H1 (cell line): ENCODE results near the gene KCNQ1. TPM values are rescaled to one million over a fixed set of nuclear protein-coding genes. Genes with fewer than 3 reads are reported as not detected.

Experiments
- CTCF ChIA-PET: fragments of 300-600 bp; sonication (Branson Sonifier 250); formaldehyde crosslinking; loops from one replicate; lab custom pipeline; 2021; ENCODE audit not compliant: partially characterized antibody; lab: Charles Lee
- POLR2A ChIA-PET: fragments of 300-600 bp; sonication (Branson Sonifier 250); formaldehyde crosslinking; loops from one replicate; lab custom pipeline; 2021; ENCODE audit warnings: inconsistent platforms; ENCODE audit not compliant: partially characterized antibody; lab: Charles Lee
- DNase-seq, 2 experiments: peaks; one replicate each; pipeline versions ENCODE4 v3.0.0 to v3.0.0-alpha.2; 2010 to 2022; ENCODE audit warnings: low spot score in 2 of 2, low read depth in 1 of 2, mixed read lengths in 1 of 2
- FAIRE-seq: peaks from 2 replicates; lab custom pipeline; 2011; peaks lifted over from hg19 to GRCh38; lab: Jason Lieb, UNC
- H2AFZ ChIP-seq: 2 replicates; pipeline ENCODE4 v1.8.1; 2012; ENCODE audit warnings: low read length, inconsistent platforms
- H2AK5ac ChIP-seq: 2 replicates; pipeline ENCODE4 v1.6.1; 2013; ENCODE audit warnings: low read depth, low read length
- H2BK120ac ChIP-seq: replicated peaks from 2 replicates; pipeline ENCODE3; 2013; ENCODE audit warnings: low read depth, low read length, inconsistent platforms
- H2BK12ac ChIP-seq: 2 replicates; pipeline ENCODE4 v1.6.1; 2013; ENCODE audit warnings: low read depth, low read length
- H2BK15ac ChIP-seq: 2 replicates; pipeline ENCODE4 v1.6.1; 2013; ENCODE audit warnings: low read length
- H2BK20ac ChIP-seq: 2 replicates; pipeline ENCODE4 v1.6.1; 2013; ENCODE audit warnings: low read length
- H2BK5ac ChIP-seq: 2 replicates; pipeline ENCODE4 v1.6.1; 2013; ENCODE audit warnings: low read depth, low read length
- H3K14ac ChIP-seq: 2 replicates; pipeline ENCODE4 v1.6.1; 2013; ENCODE audit warnings: inconsistent platforms; ENCODE audit not compliant: insufficient read length
- H3K18ac ChIP-seq: 2 replicates; pipeline ENCODE4 v1.6.1; 2013; ENCODE audit warnings: low read length; ENCODE audit errors: extremely low read depth
- H3K23ac ChIP-seq: 2 replicates; pipeline ENCODE4 v1.6.1; 2013; ENCODE audit warnings: inconsistent platforms; ENCODE audit not compliant: insufficient read length
- H3K23me2 ChIP-seq: 2 replicates; pipeline ENCODE4 v1.6.1; 2013; ENCODE audit warnings: low read depth, low read length
- H3K27ac ChIP-seq: 2 replicates; pipeline ENCODE4 v1.6.1; 2011; ENCODE audit warnings: low read depth, low read length, inconsistent platforms
- H3K27me3 ChIP-seq, 4 experiments: replicated peaks in 1 of 4; 1 replicate in 1 of 4; 2 replicates in 3 of 4; pipeline versions ENCODE4 v1.6.1 to v1.8.1; 2011 to 2013; ENCODE audit warnings: low read length in 3 of 4, mild to moderate bottlenecking in 3 of 4, inconsistent platforms in 2 of 4, mixed read lengths in 2 of 4, moderate library complexity in 1 of 4; ENCODE audit not compliant: control insufficient read depth in 3 of 4, insufficient read depth in 3 of 4; ENCODE audit errors: extremely low read depth in 1 of 4
- H3K36me3 ChIP-seq, 4 experiments: 2 replicates each; pipeline versions ENCODE4 v1.6.1 to v1.8.1; 2011 to 2013; ENCODE audit warnings: mild to moderate bottlenecking in 4 of 4, low read length in 3 of 4, moderate library complexity in 2 of 4, control low read depth in 1 of 4, inconsistent platforms in 1 of 4; ENCODE audit not compliant: insufficient read depth in 4 of 4, control insufficient read depth in 2 of 4
- H3K4ac ChIP-seq: replicated peaks from 2 replicates; pipeline ENCODE3; 2013; ENCODE audit warnings: low read length, low read depth, mixed read lengths, inconsistent platforms; ENCODE audit not compliant: insufficient read length
- H3K4me1 ChIP-seq, 4 experiments: replicated peaks in 1 of 4; 1 replicate in 1 of 4; 2 replicates in 3 of 4; pipeline versions ENCODE4 v1.6.1 to v1.8.1; 2011 to 2013; ENCODE audit warnings: low read length in 3 of 4, inconsistent platforms in 2 of 4, mixed read lengths in 1 of 4; ENCODE audit not compliant: insufficient read depth in 4 of 4, control insufficient read depth in 3 of 4
- H3K4me2 ChIP-seq, 2 experiments: 2 replicates each; pipeline versions ENCODE4 v1.6.1 to v1.8.1; 2011 to 2013; ENCODE audit warnings: low read depth in 2 of 2, low read length in 2 of 2, control low read depth in 1 of 2, inconsistent platforms in 1 of 2, mild to moderate bottlenecking in 1 of 2; ENCODE audit not compliant: insufficient read depth in 1 of 2
- H3K4me3 ChIP-seq, 4 experiments: fragments of 200-600, 300-600 bp in 1 of 4; sonication (generic), shearing (Covaris generic), sonication (Bioruptor Twin) in 1 of 4; 2 replicates each; pipeline versions ENCODE4 v1.5.1 to v1.8.1; 2011 to 2016; ENCODE audit warnings: low read length in 4 of 4, low read depth in 3 of 4, control low read depth in 2 of 4, inconsistent platforms in 2 of 4, mild to moderate bottlenecking in 2 of 4, mixed read lengths in 1 of 4, moderate library complexity in 1 of 4; ENCODE audit not compliant: insufficient read depth in 2 of 4; ENCODE audit errors: extremely low read depth in 1 of 4
- H3K56ac ChIP-seq: replicated peaks from 2 replicates; pipeline ENCODE3; 2013; ENCODE audit warnings: low read depth, mild to moderate bottlenecking, mixed read lengths, low read length, inconsistent platforms; ENCODE audit not compliant: insufficient read length
- H3K79me1 ChIP-seq: 2 replicates; pipeline ENCODE4 v1.6.1; 2013; ENCODE audit warnings: low read depth, low read length, control low read depth
- H3K79me2 ChIP-seq, 2 experiments: 2 replicates each; pipeline versions ENCODE4 v1.6.1 to v1.8.1; 2012 to 2013; ENCODE audit warnings: low read length in 2 of 2, mild to moderate bottlenecking in 2 of 2, inconsistent platforms in 1 of 2; ENCODE audit not compliant: insufficient read depth in 2 of 2, control insufficient read depth in 1 of 2
- H3K9ac ChIP-seq, 4 experiments: replicated peaks in 1 of 4; 1 replicate in 1 of 4; 2 replicates in 3 of 4; pipeline versions ENCODE4 v1.6.1 to v1.8.1; 2011 to 2013; ENCODE audit warnings: low read depth in 3 of 4, low read length in 3 of 4, control low read depth in 2 of 4, mild to moderate bottlenecking in 2 of 4, moderate library complexity in 2 of 4, inconsistent platforms in 1 of 4; ENCODE audit errors: extremely low read depth in 1 of 4
- H3K9me3 ChIP-seq, 2 experiments: 2 replicates each; pipeline versions ENCODE4 v1.6.1 to v1.8.1; 2012 to 2013; ENCODE audit warnings: mild to moderate bottlenecking in 2 of 2, moderate library complexity in 2 of 2, control low read depth in 1 of 2, inconsistent platforms in 1 of 2, low read depth in 1 of 2, low read length in 1 of 2, mixed read lengths in 1 of 2; ENCODE audit not compliant: insufficient read depth in 2 of 2
- H4K20me1 ChIP-seq, 2 experiments: replicated peaks in 1 of 2; 2 replicates each; pipeline versions ENCODE3 to v1.8.1; 2011 to 2013; ENCODE audit warnings: inconsistent platforms in 2 of 2, low read length in 2 of 2, mild to moderate bottlenecking in 1 of 2; ENCODE audit not compliant: insufficient read depth in 2 of 2, control insufficient read depth in 1 of 2
- H4K5ac ChIP-seq: 2 replicates; pipeline ENCODE4 v1.6.1; 2013; ENCODE audit warnings: low read length, low read depth, mixed read lengths, inconsistent platforms; ENCODE audit not compliant: insufficient read length
- H4K8ac ChIP-seq: 2 replicates; pipeline ENCODE4 v1.8.0; 2013; ENCODE audit warnings: mild to moderate bottlenecking, moderate library complexity, low read length, inconsistent platforms; ENCODE audit not compliant: insufficient read depth; ENCODE audit errors: extremely low read depth
- H4K91ac ChIP-seq: replicated peaks from 2 replicates; pipeline ENCODE3; 2013; ENCODE audit warnings: low read length, mixed read lengths, inconsistent platforms; ENCODE audit not compliant: insufficient read length
- E2F6 ChIP-seq: IDR thresholded peaks from 2 replicates; pipeline ENCODE4 v1.6.1; 2012; ENCODE audit warnings: inconsistent platforms
- WGBS, 2 experiments: shearing (Covaris generic) in 1 of 2; methylation state at CpG; one replicate each; pipeline versions ENCODE4 v1.1.6 to v1.1.7; 2013 to 2015; ENCODE audit warnings: low lambda C conversion rate in 2 of 2, mixed read lengths in 2 of 2, inconsistent platforms in 1 of 2, low coverage in 1 of 2, missing lambda C conversion rate in 1 of 2; ENCODE audit not compliant: insufficient replicate concordance in 2 of 2, insufficient coverage in 1 of 2, insufficient read length in 1 of 2; ENCODE audit errors: extremely low coverage in 1 of 2, missing lambda C conversion rate in 1 of 2; 5-methylcytosine and 5-hydroxymethylcytosine counted together
- polyA plus RNA-seq, 7 experiments: library from polyadenylated mRNA; depleted of rRNA in 3 of 7; stranded (reverse) in 5 of 7; unstranded in 2 of 7; fragments of >200 nt in 5 of 7; fragments of 200-250 nt in 2 of 7; gene quantifications; 1 replicate in 5 of 7; 2 replicates in 1 of 7; 4 replicates in 1 of 7; pipeline versions ENCODE4 v1.2.1 to v1.2.3, GENCODE V29; 2011 to 2013; ENCODE audit warnings: missing spikeins in 2 of 7, mixed read lengths in 2 of 7
- total RNA-seq: library from RNA; stranded (reverse); fragmentation: NEBNext Ultra II Directional; extraction: Animal tissue kit (Norgen Biotek cat#: 25700); gene quantifications from 2 replicates; pipeline ENCODE4 v1.2.1, GENCODE V29; 2021

Gene KCNQ1
- total and polyA plus RNA-seq, 2 of the 8 experiments (the other 6 are each of a cell fraction or from before 2014, with no cell fraction given) = 1.9 to 2.0 TPM

- DNase-seq (no peak), FAIRE-seq (no peak)
- Histone ChIP-seq H4K8ac (peak overlapping the region; percentile 42; the same call in 1 of the 2 replicates), H3K79me2 (peaks cover 0 to 38% of the 10 kb centered on the region in 2 experiments; a peak in 2 of 4 replicates), H3K4me3 (peak overlapping the region; percentile 51 to 70 (median 58)), H3K23me2 (peaks cover 5% of the 10 kb centered on the region; the same call in 1 of the 2 replicates), H2AFZ (no peak overlapping the region), H3K23ac (no peak overlapping the region), H3K27ac (no peak overlapping the region), H2BK12ac (no peak overlapping the region), H3K18ac (peak overlapping the region; percentile 72; the same call in 1 of the 2 replicates), H2BK120ac (no peak overlapping the region), H3K4me1 (peaks cover 12 to 36% (median 25%) of the 10 kb centered on the region in 4 experiments), H3K79me1 (peaks cover 2% of the 10 kb centered on the region; the same call in 1 of the 2 replicates), H3K4ac (no peak overlapping the region), H2BK15ac (no peak overlapping the region), H3K36me3 (peaks cover 0 to 3% (median 0%) of the 10 kb centered on the region in 4 experiments; a peak in 1 of 8 replicates), H3K27me3 (peaks cover 3 to 36% (median 24%) of the 10 kb centered on the region in 4 experiments), H3K9ac (peak overlapping the region in 3 of 4 experiments; percentile 27 to 65 (median 64); a peak in 4 of 7 replicates), H3K14ac (no peak overlapping the region), H3K56ac (no peak overlapping the region), H2BK5ac (peak overlapping the region; percentile 66; the same call in 1 of the 2 replicates), H2AK5ac (no peak overlapping the region), H4K5ac (no peak overlapping the region), H4K91ac (no peak overlapping the region), H2BK20ac (0 out of 2 replicates have a peak overlapping the region, but pooled peaks have one; percentile 72), H3K9me3 (peaks cover 0 to 12% of the 10 kb centered on the region in 2 experiments; a peak in 2 of 4 replicates), H4K20me1 (peaks cover 2 to 6% of the 10 kb centered on the region in 2 experiments), H3K4me2 (peak overlapping the region; percentile 72 to 75)
- WGBS, 2 experiments = 46% methylated on average over 14 of the region's 31 CpGs; no CpG with 5 or more reads in 1 of the 2 experiments
- ChIA-PET CTCF (no interaction called here), POLR2A (interaction anchor here (0.6 to 1.9 kb wide), 3 partner anchors 12 to 165 kb away, joined by 3 to 8 read pairs (median 3); no protein-coding TSS in a partner anchor)
- 0 out of 2 replicates have a peak, but pooled peaks have one; percentile 42 for TF ChIP-seq E2F6
Measured at GRCh38 chr11:2699185-2699530, 254.3 kb downstream of the KCNQ1 start.
